AG08396 (cell line): ENCODE measurements around the gene RETREG1.
"Not testable (repeated sequence)": the region's sequence is repeated elsewhere in the genome, so short reads cannot be mapped to it uniquely, and the experiment has no call there.

Source experiments
- DNase-seq: peaks from one replicate; pipeline ENCODE4 v3.0.0; 2012; ENCODE audit warnings: low spot score, mixed read lengths

The RETREG1 gene

GRCh38 chr5:16450163-16450562 is 166.6 kb downstream of the RETREG1 start:
- no peak for DNase-seq

GRCh38 chr5:16446993-16447392 is 169.8 kb downstream of the RETREG1 start:
- DNase-seq: no peak

GRCh38 chr5:16437977-16438376 is 178.8 kb downstream of the RETREG1 start:
- DNase-seq: peak; percentile 38

GRCh38 chr5:16436065-16436682 is 180.6 kb downstream of the RETREG1 start:
- DNase-seq: not testable (repeated sequence)

GRCh38 chr5:16431490-16431889 is 185.3 kb downstream of the RETREG1 start:
- DNase-seq: no peak

GRCh38 chr5:16430349-16431089 is 186.3 kb downstream of the RETREG1 start:
- DNase-seq: no peak

- DNase-seq: no peak
Measured at GRCh38 chr5:16428359-16428758, 188.4 kb downstream of the RETREG1 start.

- DNase-seq: no peak
Measured at GRCh38 chr5:16427587-16427986, 189.2 kb downstream of the RETREG1 start.
